Dedifferentiated amniotic fluid mesenchymal stem cell (primary cell): ENCODE measurements around the gene KCNJ1.

Source experiments
- DNase-seq: peaks from one replicate; pipeline ENCODE4 v3.0.0-alpha.2; 2016; ENCODE audit errors: extremely low spot score

The KCNJ1 gene

GRCh38 chr11:128867277-128867676 lies at the start of gene KCNJ1:
TSS of gene KCNJ1 (minus strand) at chr11:128867296. CDS start at chr11:128840243, 27,053 bp downstream.
- DNase-seq: no peak

- DNase-seq: no peak
Measured at GRCh38 chr11:128916681-128917080, 49.6 kb upstream of the KCNJ1 start.

GRCh38 chr11:128916037-128916572 lies 49.0 kb upstream of the KCNJ1 start:
- no peak for DNase-seq

GRCh38 chr11:128915149-128915521 lies 48.0 kb upstream of the KCNJ1 start:
- no peak for DNase-seq

- DNase-seq: no peak
Measured at GRCh38 chr11:128914216-128915148, 47.4 kb upstream of the KCNJ1 start.

- no peak for DNase-seq
Measured at GRCh38 chr11:128913806-128914205, 46.7 kb upstream of the KCNJ1 start.

GRCh38 chr11:128911701-128912100 lies 44.6 kb upstream of the KCNJ1 start:
- DNase-seq: no peak

- DNase-seq: no peak
Measured at GRCh38 chr11:128911239-128911638, 44.1 kb upstream of the KCNJ1 start.

GRCh38 chr11:128910576-128910975 lies 43.5 kb upstream of the KCNJ1 start:
- no peak for DNase-seq

GRCh38 chr11:128909438-128910125 lies 42.5 kb upstream of the KCNJ1 start:
- no peak for DNase-seq

GRCh38 chr11:128908391-128909246 lies 41.5 kb upstream of the KCNJ1 start:
- DNase-seq: peak; percentile 51

GRCh38 chr11:128907585-128907984 lies 40.5 kb upstream of the KCNJ1 start:
- no peak for DNase-seq

GRCh38 chr11:128906185-128907050 lies 39.3 kb upstream of the KCNJ1 start:
- DNase-seq: no peak

- no peak for DNase-seq
Measured at GRCh38 chr11:128905345-128906184, 38.5 kb upstream of the KCNJ1 start.

GRCh38 chr11:128904656-128905344 lies 37.7 kb upstream of the KCNJ1 start:
- no peak for DNase-seq

GRCh38 chr11:128904303-128904655 lies 37.2 kb upstream of the KCNJ1 start:
- no peak for DNase-seq

- DNase-seq: no peak
Measured at GRCh38 chr11:128903248-128904061, 36.4 kb upstream of the KCNJ1 start.

- DNase-seq: peak; percentile 54
Measured at GRCh38 chr11:128902515-128903066, 35.5 kb upstream of the KCNJ1 start.
